Right atrium auricular region (tissue), 2 donors: ENCODE measurements around the gene PDAP1. TPM values are rescaled to one million over a fixed set of nuclear protein-coding genes. Genes with fewer than 3 reads are reported as not detected.

Experiments
- DNase-seq: peaks from one replicate; pipeline ENCODE4 v3.0.0-alpha.2; 2019; ENCODE audit warnings: low spot score
- H3K27ac ChIP-seq, 2 donors: fragments of 200-600 bp; sonication (generic); 1 replicate in 1 of 2; 2 replicates in 1 of 2; pipeline ENCODE4 v1.5.1; 2016 to 2019
- H3K27me3 ChIP-seq, 2 donors: fragments of 200-600 bp; sonication (generic); one replicate each; pipeline versions ENCODE4 v1.5.1 to v1.6.0; 2017 to 2019
- H3K36me3 ChIP-seq: fragments of 200-600 bp; sonication (generic); one replicate; pipeline ENCODE4 v1.5.1; 2016
- H3K4me1 ChIP-seq, 2 donors: fragments of 200-600 bp; sonication (generic); one replicate each; pipeline versions ENCODE4 v1.5.1 to v1.6.0; 2017 to 2019
- H3K4me3 ChIP-seq, 2 donors: fragments of 200-600 bp; sonication (generic); 1 replicate in 1 of 2; 2 replicates in 1 of 2; pipeline ENCODE4 v1.5.1; 2017 to 2019; ENCODE audit warnings: mild to moderate bottlenecking in 1 of 2, moderate library complexity in 1 of 2
- H3K9me3 ChIP-seq, 2 donors: fragments of 200-600 bp; sonication (generic); one replicate each; pipeline ENCODE4 v1.5.1; 2019
- total RNA-seq, 2 donors: library from RNA; depleted of rRNA; stranded (reverse); fragments of >200 nt; gene quantifications; one replicate each; pipeline ENCODE4 v1.1.0, GENCODE V29; 2016
- TF ChIP-seq, protein P1 (sequence below), 2 donors: fragments of 200-600 bp; sonication (generic); IDR thresholded peaks; one replicate each; pipeline ENCODE4 v1.5.1; 2019; ENCODE audit warnings: antibody characterized with exemption in 2 of 2

Gene PDAP1
- total RNA-seq, 2 donors from 2014 or later, result 70.9 to 93.3 TPM

DNA sequence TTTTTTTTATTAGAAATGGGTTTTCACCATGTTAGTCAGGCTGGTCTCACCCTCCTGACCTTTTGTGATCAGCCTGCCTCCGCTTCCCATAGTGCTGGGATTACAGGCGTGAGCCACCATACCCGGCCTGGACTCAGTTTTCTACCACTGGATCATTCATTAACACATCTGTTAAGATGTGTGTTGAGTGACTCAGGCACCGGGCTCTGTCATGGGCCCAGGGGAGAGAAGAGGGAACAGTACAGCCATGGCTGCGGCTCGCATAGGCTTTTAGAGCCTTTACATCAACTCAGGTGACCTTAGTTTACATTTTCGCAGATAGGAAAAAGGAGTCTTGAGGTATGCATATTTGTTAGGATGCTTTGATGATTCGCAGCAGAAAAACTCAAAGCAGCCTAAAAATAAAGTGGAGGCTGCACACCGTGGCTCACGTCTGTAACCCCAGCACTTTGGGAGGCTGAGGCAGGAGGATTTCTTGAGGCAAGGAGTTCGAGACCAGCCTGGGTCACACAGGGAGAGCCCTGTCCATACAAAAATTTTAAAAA is 36.9 kb downstream of the PDAP1 start:
- no peaks in the 10 kb centered on the region for H3K27me3 ChIP-seq
- TF ChIP-seq, protein P1, sequence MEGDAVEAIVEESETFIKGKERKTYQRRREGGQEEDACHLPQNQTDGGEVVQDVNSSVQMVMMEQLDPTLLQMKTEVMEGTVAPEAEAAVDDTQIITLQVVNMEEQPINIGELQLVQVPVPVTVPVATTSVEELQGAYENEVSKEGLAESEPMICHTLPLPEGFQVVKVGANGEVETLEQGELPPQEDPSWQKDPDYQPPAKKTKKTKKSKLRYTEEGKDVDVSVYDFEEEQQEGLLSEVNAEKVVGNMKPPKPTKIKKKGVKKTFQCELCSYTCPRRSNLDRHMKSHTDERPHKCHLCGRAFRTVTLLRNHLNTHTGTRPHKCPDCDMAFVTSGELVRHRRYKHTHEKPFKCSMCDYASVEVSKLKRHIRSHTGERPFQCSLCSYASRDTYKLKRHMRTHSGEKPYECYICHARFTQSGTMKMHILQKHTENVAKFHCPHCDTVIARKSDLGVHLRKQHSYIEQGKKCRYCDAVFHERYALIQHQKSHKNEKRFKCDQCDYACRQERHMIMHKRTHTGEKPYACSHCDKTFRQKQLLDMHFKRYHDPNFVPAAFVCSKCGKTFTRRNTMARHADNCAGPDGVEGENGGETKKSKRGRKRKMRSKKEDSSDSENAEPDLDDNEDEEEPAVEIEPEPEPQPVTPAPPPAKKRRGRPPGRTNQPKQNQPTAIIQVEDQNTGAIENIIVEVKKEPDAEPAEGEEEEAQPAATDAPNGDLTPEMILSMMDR (IDR thresholded peaks at IDR 0.05), result no peak
- peaks cover 8% of the 10 kb centered on the region for H3K36me3 ChIP-seq
- H3K9me3 ChIP-seq, result no peaks in the 10 kb centered on the region
- peaks cover 0 to 31% of the 10 kb centered on the region in 2 donors for H3K4me1 ChIP-seq
- no peak overlapping the region for H3K27ac ChIP-seq
- no peak overlapping the region for H3K4me3 ChIP-seq
- no peak for DNase-seq

DNA sequence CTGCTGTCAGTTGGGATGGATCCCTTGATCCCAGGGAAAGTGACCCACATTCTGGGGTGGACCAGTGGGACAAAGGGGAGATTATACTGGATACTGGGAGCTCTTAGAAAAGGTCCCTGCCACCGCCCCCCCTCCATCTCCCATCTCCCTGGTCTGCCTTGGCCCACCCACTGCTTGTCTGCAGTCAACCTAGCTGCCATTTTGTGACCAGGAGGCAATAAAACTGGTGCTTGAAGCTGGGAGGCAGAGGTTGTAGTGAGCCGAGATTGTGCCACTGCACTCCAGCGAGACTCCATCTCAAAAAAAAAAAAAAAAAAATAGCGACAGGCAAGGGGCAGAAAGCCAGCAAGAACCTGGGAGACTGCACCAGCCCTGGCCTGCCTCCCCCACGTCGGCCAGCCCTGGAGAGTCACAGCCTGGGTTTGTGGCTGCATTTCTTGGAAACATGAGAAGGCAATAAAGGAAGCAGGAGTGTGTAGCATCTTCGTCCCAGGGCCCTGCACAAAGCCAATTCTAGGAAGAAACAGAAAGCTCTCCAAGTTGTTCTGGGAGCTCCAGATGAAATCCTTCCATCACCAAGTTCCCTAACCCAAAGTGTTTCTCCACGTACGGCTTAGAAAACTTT is 38.5 kb downstream of the PDAP1 start:
- TF ChIP-seq, protein P1 (IDR thresholded peaks at IDR 0.05), result no peak
- no peaks in the 10 kb centered on the region for H3K9me3 ChIP-seq
- no peak for DNase-seq
- no peaks in the 10 kb centered on the region for H3K27me3 ChIP-seq
- no peak overlapping the region for H3K4me3 ChIP-seq
- H3K27ac ChIP-seq, result no peak overlapping the region
- H3K36me3 ChIP-seq, result peaks cover 23% of the 10 kb centered on the region
- H3K4me1 ChIP-seq, result peaks cover 0 to 20% of the 10 kb centered on the region in 2 donors

DNA sequence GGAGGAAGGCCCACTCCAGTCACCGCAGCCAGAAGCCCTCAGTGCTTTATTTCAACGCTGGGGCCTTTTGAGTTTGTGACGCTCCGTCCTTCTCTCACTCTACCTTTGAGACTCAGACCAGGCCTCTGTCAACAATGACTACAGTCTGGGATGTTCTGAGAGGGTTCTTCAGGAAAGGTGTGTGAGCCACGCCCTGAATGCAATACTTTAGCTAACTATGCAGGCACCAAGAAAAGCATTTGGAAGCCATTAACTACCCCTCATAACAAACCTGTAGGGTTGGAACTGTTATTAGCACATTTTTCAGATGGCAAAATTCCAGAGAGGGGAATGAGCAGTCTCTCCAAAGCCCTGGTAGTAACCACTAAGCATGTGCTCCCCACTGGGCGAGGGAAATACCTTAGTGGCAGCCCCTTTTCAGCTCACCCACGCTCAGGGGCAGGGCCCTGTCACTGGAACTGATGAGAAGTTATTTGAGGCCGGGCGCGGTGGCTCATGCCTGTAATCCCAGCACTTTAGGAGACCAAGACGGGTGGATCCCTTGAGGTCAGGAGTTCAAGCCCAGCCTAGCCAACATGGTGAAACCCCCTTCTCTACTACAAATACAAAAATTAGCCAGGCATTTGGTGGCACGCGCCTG is 39.5 kb downstream of the PDAP1 start:
- DNase-seq, result no peak
- no peaks in the 10 kb centered on the region for H3K27me3 ChIP-seq
- no peak overlapping the region for H3K27ac ChIP-seq
- H3K4me1 ChIP-seq, result peaks cover 0 to 14% of the 10 kb centered on the region in 2 donors
- peaks cover 33% of the 10 kb centered on the region for H3K36me3 ChIP-seq
- TF ChIP-seq, protein P1 (IDR thresholded peaks at IDR 0.05), result no peak
- H3K4me3 ChIP-seq, result no peak overlapping the region
- H3K9me3 ChIP-seq, result no peaks in the 10 kb centered on the region

DNA sequence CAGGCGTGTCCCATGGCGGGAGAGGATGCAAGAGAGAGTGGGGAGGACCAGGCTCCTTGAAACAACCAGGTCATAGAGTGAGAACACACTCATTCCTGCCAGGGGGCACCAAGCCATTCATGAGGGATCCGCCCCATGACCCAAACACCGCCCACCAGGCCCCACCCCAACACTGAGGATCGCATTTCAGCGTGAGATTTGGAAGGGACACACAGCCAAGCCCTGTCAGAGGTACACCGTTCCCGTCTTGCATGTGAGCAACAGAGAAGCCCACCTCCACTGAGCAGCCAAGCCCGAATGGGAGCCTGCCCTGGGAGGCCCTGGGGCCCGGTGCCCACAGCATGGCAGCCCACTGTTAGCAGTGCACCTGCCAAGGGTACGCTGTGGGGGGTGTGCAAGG is 41.8 kb downstream of the PDAP1 start:
- H3K4me1 ChIP-seq, result no peaks in the 10 kb centered on the region
- TF ChIP-seq, protein P1 (IDR thresholded peaks at IDR 0.05), result no peak
- H3K4me3 ChIP-seq, result no peak overlapping the region
- peaks cover 53% of the 10 kb centered on the region for H3K36me3 ChIP-seq
- no peaks in the 10 kb centered on the region for H3K9me3 ChIP-seq
- DNase-seq, result no peak
- H3K27ac ChIP-seq, result no peak overlapping the region
- no peaks in the 10 kb centered on the region for H3K27me3 ChIP-seq

DNA sequence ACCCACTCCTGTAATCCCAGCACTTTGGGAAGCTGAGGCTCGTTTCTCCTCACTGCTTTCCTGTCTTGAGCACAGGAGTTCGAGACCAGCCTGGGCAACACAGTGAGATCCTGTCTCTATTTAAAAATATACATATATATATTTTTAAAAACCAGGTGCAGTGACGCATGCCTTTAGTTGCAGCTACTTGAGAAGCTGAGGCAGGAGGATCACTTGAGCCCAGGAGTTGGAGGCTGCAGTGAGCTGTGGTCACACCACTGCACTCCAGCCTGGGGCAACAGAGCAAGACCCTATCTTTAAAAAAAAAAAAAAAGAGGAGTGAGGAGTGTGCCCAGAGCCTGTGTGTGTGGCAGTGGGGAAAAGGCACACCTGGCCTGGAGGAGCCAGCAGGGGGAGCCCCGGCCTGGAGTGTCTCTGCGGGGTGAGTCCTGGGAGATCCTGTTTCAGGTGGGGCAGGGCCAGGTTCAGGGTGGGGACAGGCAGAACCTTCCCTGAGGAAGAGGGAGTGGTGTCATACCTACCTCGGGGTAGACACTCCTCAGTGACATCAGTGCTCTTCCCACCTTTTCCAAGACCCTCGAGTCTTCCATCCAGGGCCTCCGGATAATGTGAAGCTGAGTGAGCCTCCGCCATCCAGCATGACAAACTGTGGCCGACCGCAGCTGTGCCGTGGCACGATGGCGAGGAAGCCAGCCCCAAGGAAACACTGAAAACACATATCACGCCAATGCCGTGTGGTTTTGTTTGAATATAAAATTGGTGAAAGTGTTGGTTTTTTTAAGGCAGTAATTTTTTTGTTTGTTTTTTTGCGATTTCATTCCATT is 42.9 kb downstream of the PDAP1 start:
- Histone ChIP-seq H3K27ac (no peak overlapping the region), H3K4me3 (no peak overlapping the region), H3K36me3 (peaks cover 64% of the 10 kb centered on the region), H3K27me3 (no peaks in the 10 kb centered on the region), H3K4me1 (no peaks in the 10 kb centered on the region), H3K9me3 (no peaks in the 10 kb centered on the region)
- no peak for DNase-seq
- TF ChIP-seq, protein P1 (IDR thresholded peaks at IDR 0.05), result peak in 1 of 2 donors; percentile 61
